Measurements from ENCODE around the gene S1PR4.

Gene S1PR4

DNA sequence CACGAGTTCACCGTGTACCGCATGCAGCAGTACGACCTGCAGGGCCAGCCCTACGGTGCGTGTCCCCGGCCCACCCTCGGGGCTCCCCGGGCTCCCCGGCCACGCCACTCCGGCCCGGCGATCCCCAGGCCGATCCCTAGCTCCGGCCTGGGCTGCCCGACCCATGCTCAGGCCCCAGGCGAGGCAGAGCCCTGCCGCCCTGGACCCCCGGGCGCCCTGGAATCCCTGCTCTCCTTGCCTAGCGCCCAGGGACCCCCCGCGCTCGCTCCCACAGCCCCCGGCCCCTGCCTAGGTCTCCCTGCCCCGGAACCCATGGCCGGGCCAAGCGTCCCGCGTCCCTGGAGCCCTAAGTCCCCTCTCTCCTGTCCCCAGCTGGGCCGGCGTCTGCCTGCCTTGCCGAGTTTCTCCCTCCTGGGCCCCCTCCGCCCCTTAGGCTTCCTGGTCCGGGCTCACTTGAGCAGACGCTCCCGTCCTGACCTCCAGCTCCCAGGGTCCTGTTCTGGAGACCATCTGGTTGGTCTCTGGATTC is 7.7 kb downstream of the S1PR4 start:
- H3K9me3 ChIP-seq (ENCODE audit: control extremely low read depth in 1 of 5, control insufficient read depth in 4 of 5, insufficient read depth in 2 of 5, low read depth in 1 of 5, low read length in 4 of 5) = no peaks in the 10 kb centered on the region
- H3K4me1 ChIP-seq (ENCODE audit: control extremely low read depth in 1 of 4, control insufficient read depth in 4 of 4, insufficient read depth in 4 of 4, low read length in 3 of 4) = peaks cover 0 to 71% (median 61%) of the 10 kb centered on the region in 4 experiments
- ChIA-PET POLR2A (interaction anchor here (0.5 to 2.0 kb wide), 2 partner anchors 21 to 1018 kb away, joined by 4 to 7 read pairs; no protein-coding TSS in a partner anchor), CTCF (no interaction called here)
- H3K36me3 ChIP-seq (ENCODE audit: control insufficient read depth in 4 of 4, insufficient read depth in 4 of 4, low read length in 3 of 4) = peaks cover 2 to 47% (median 9%) of the 10 kb centered on the region in 4 experiments
- H3K27me3 ChIP-seq (replicated peaks in 2 of 5; ENCODE audit: control insufficient read depth in 4 of 5, insufficient read depth in 5 of 5, low read length in 4 of 5) = no peaks in the 10 kb centered on the region
- H3K27ac ChIP-seq (ENCODE audit: insufficient read depth in 1 of 2, low read depth in 1 of 2, low read length in 2 of 2, poor library complexity in 1 of 2, severe bottlenecking in 2 of 2) = peak overlapping the region in 1 of 2 experiments; percentile 79
- 0% methylated on average over 34 of the region's 38 CpGs for WGBS (ENCODE audit: insufficient coverage)
- peak overlapping the region; percentile 56 to 94 (median 85) for H3K4me3 ChIP-seq (ENCODE audit: control insufficient read depth in 1 of 7, extremely low read depth in 1 of 7, insufficient read depth in 4 of 7, low read depth in 2 of 7, low read length in 6 of 7)
- no peak for DNase-seq

DNA sequence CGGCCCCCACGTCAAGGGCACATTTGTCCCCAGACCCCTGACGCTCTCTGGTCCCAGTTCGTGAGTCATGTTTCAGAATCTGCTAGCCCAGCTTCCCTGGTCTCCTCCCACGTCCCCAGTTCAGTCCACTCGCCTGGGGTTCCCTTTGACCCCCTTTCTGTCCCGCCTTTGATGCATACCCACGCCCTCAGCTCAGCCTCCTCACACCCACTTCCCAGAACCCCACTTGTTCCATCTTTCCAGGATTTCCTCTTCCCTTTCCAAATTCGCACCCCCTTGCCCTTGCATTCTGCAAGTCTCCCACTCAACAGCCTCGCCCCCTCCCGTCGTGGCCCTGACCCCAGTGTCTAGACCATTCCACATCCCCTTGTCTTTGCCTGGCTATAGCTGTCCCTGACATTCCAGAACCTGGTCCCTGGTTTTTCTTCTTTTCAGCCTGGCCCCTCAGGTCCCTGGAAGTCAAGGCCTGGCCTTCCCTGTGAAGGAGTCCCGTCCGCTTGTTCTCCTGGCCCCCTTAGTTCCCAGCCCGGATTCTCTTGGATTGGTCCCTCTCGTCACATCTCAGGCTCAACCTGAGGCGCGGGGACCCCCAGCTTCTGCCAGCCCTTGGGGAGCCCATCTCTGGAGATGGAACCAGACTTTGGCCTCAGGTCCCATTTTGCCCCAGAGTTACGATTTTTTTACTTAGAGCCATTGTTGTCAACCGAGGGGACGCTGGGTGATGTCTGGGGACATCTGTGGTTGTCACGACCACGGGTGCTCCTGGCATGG is 8.5 kb downstream of the S1PR4 start:
- WGBS (ENCODE audit: insufficient coverage) = 88% methylated on average over 19 of the region's 23 CpGs
- Histone ChIP-seq H3K4me1 (ENCODE audit: control extremely low read depth in 1 of 4, control insufficient read depth in 4 of 4, insufficient read depth in 4 of 4, low read length in 3 of 4) (peaks cover 0 to 62% (median 54%) of the 10 kb centered on the region in 4 experiments), H3K27me3 (replicated peaks in 2 of 5; ENCODE audit: control insufficient read depth in 4 of 5, insufficient read depth in 5 of 5, low read length in 4 of 5) (no peaks in the 10 kb centered on the region), H3K9me3 (ENCODE audit: control extremely low read depth in 1 of 5, control insufficient read depth in 4 of 5, insufficient read depth in 2 of 5, low read depth in 1 of 5, low read length in 4 of 5) (no peaks in the 10 kb centered on the region), H3K36me3 (ENCODE audit: control insufficient read depth in 4 of 4, insufficient read depth in 4 of 4, low read length in 3 of 4) (peaks cover 2 to 51% (median 13%) of the 10 kb centered on the region in 4 experiments), H3K4me3 (ENCODE audit: control insufficient read depth in 1 of 7, extremely low read depth in 1 of 7, insufficient read depth in 4 of 7, low read depth in 2 of 7, low read length in 6 of 7) (peak overlapping the region; percentile 56 to 94 (median 85)), H3K27ac (ENCODE audit: insufficient read depth in 1 of 2, low read depth in 1 of 2, low read length in 2 of 2, poor library complexity in 1 of 2, severe bottlenecking in 2 of 2) (peak overlapping the region in 1 of 2 experiments; percentile 79)
- ChIA-PET POLR2A (interaction anchor here (0.5 kb wide), 1 partner anchor 1017 kb away, joined by 4 read pairs; no protein-coding TSS in a partner anchor), CTCF (no interaction called here)
- no peak for DNase-seq

DNA sequence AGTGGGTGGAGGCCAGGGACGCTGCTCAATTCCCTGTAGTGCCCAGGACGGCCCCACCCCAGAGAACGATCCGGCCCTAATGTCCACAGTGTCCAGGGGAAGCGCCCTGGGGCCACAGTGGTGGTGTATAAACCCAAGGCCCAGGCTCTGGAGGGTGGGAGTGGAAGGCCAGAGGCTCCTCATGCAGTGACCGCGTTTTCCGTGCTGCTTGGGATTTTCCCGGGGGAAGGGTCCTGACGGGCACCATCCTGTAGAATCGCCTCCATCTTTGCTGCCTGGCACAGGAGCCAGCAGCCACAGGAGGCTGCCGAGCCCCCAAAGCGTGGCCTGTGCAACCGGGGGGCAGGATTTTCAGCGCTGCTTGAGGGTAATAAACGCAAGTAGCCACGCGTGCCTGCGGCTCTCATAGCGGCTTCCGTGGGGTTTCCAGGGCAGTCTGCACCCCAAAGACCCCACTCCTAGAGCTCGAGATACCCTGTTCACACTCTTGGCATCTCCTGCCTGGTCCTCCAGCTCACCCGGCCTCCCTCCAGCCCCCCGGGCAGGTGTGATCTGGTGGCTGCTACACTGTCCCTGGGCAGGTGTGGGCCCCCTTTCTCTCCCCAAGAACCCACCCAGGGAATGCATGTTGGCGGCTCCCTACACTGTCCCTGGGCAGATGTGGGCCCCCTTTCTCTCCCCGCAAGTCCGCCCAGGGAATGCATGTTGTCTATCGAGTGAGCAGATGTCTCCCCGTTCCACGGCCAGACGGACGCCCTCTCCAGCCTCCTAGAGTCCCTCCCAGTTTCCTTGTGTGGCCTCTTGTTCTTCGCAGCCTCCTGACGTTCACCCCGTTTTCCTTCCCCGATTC is 9.3 kb downstream of the S1PR4 start:
- Histone ChIP-seq H3K36me3 (ENCODE audit: control insufficient read depth in 4 of 4, insufficient read depth in 4 of 4, low read length in 3 of 4) (peaks cover 2 to 50% (median 13%) of the 10 kb centered on the region in 4 experiments), H3K4me3 (ENCODE audit: control insufficient read depth in 1 of 7, extremely low read depth in 1 of 7, insufficient read depth in 4 of 7, low read depth in 2 of 7, low read length in 6 of 7) (peak overlapping the region in 2 of 7 experiments; percentile 19 to 84), H3K9me3 (ENCODE audit: control extremely low read depth in 1 of 5, control insufficient read depth in 4 of 5, insufficient read depth in 2 of 5, low read depth in 1 of 5, low read length in 4 of 5) (no peaks in the 10 kb centered on the region), H3K27ac (ENCODE audit: insufficient read depth in 1 of 2, low read depth in 1 of 2, low read length in 2 of 2, poor library complexity in 1 of 2, severe bottlenecking in 2 of 2) (no peak overlapping the region), H3K27me3 (replicated peaks in 2 of 5; ENCODE audit: control insufficient read depth in 4 of 5, insufficient read depth in 5 of 5, low read length in 4 of 5) (no peaks in the 10 kb centered on the region), H3K4me1 (ENCODE audit: control extremely low read depth in 1 of 4, control insufficient read depth in 4 of 4, insufficient read depth in 4 of 4, low read length in 3 of 4) (peaks cover 0 to 58% (median 52%) of the 10 kb centered on the region in 4 experiments)
- POLR2A ChIA-PET = no interaction called here
- CTCF ChIA-PET = no interaction called here
- DNase-seq = no peak
- 93% methylated on average over 34 of the region's 36 CpGs for WGBS (ENCODE audit: insufficient coverage)

- DNase-seq = peak in 1 of 3 donors; percentile 12
- H3K4me3 ChIP-seq (ENCODE audit: control insufficient read depth in 1 of 7, extremely low read depth in 1 of 7, insufficient read depth in 4 of 7, low read depth in 2 of 7, low read length in 6 of 7) = peak overlapping the region in 4 of 7 experiments; percentile 19 to 45 (median 34)
- peaks cover 0 to 62% (median 55%) of the 10 kb centered on the region in 4 experiments for H3K4me1 ChIP-seq (ENCODE audit: control extremely low read depth in 1 of 4, control insufficient read depth in 4 of 4, insufficient read depth in 4 of 4, low read length in 3 of 4)
- no peaks in the 10 kb centered on the region for H3K27me3 ChIP-seq (replicated peaks in 2 of 5; ENCODE audit: control insufficient read depth in 4 of 5, insufficient read depth in 5 of 5, low read length in 4 of 5)
- peaks cover 2 to 45% (median 11%) of the 10 kb centered on the region in 4 experiments for H3K36me3 ChIP-seq (ENCODE audit: control insufficient read depth in 4 of 4, insufficient read depth in 4 of 4, low read length in 3 of 4)
- peak overlapping the region in 1 of 2 experiments; percentile 5 for H3K27ac ChIP-seq (ENCODE audit: insufficient read depth in 1 of 2, low read depth in 1 of 2, low read length in 2 of 2, poor library complexity in 1 of 2, severe bottlenecking in 2 of 2)
- ChIA-PET CTCF (no interaction called here), POLR2A (interaction anchor here (0.5 kb wide), 1 partner anchor 124 kb away, joined by 3 read pairs; no protein-coding TSS in a partner anchor)
- 71% methylated on average over 28 of the region's 35 CpGs for WGBS (ENCODE audit: insufficient coverage)
- H3K9me3 ChIP-seq (ENCODE audit: control extremely low read depth in 1 of 5, control insufficient read depth in 4 of 5, insufficient read depth in 2 of 5, low read depth in 1 of 5, low read length in 4 of 5) = no peaks in the 10 kb centered on the region
Observed at GRCh38 chr19:3188627-3189596, 10.3 kb downstream of the S1PR4 start.

- H3K27me3 ChIP-seq (replicated peaks in 2 of 5; ENCODE audit: control insufficient read depth in 4 of 5, insufficient read depth in 5 of 5, low read length in 4 of 5) = no peaks in the 10 kb centered on the region
- H3K36me3 ChIP-seq (ENCODE audit: control insufficient read depth in 4 of 4, insufficient read depth in 4 of 4, low read length in 3 of 4) = peaks cover 0 to 48% (median 9%) of the 10 kb centered on the region in 4 experiments
- DNase-seq = no peak
- H3K9me3 ChIP-seq (ENCODE audit: control extremely low read depth in 1 of 5, control insufficient read depth in 4 of 5, insufficient read depth in 2 of 5, low read depth in 1 of 5, low read length in 4 of 5) = no peaks in the 10 kb centered on the region
- ChIA-PET POLR2A (no interaction called here), CTCF (no interaction called here)
- peaks cover 0 to 59% (median 51%) of the 10 kb centered on the region in 4 experiments for H3K4me1 ChIP-seq (ENCODE audit: control extremely low read depth in 1 of 4, control insufficient read depth in 4 of 4, insufficient read depth in 4 of 4, low read length in 3 of 4)
- WGBS (ENCODE audit: insufficient coverage) = 97% methylated on average over 25 of the region's 28 CpGs
- H3K4me3 ChIP-seq (ENCODE audit: control insufficient read depth in 1 of 7, extremely low read depth in 1 of 7, insufficient read depth in 4 of 7, low read depth in 2 of 7, low read length in 6 of 7) = no peak overlapping the region
- H3K27ac ChIP-seq (ENCODE audit: insufficient read depth in 1 of 2, low read depth in 1 of 2, low read length in 2 of 2, poor library complexity in 1 of 2, severe bottlenecking in 2 of 2) = no peak overlapping the region
Observed at GRCh38 chr19:3189702-3190469, 11.3 kb downstream of the S1PR4 start.

DNA sequence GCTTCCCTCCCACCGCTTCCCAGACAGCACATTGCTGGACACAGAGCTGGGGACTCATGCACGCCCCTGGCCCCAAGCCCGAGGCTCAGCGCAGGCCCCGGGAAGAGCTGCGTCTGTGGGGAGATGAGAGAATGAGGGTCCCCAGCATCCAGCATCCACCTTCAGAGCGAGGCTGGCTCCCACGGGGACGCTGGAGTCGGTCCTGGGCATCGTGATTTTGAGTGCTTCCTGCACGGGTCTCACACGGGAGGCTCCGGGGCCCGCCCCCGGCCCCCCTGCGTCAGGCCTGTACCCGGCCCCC is 11.9 kb downstream of the S1PR4 start:
- CTCF ChIA-PET = no interaction called here
- Histone ChIP-seq H3K9me3 (ENCODE audit: control extremely low read depth in 1 of 5, control insufficient read depth in 4 of 5, insufficient read depth in 2 of 5, low read depth in 1 of 5, low read length in 4 of 5) (no peaks in the 10 kb centered on the region), H3K4me3 (ENCODE audit: control insufficient read depth in 1 of 7, extremely low read depth in 1 of 7, insufficient read depth in 4 of 7, low read depth in 2 of 7, low read length in 6 of 7) (no peak overlapping the region), H3K27me3 (replicated peaks in 2 of 5; ENCODE audit: control insufficient read depth in 4 of 5, insufficient read depth in 5 of 5, low read length in 4 of 5) (no peaks in the 10 kb centered on the region), H3K27ac (ENCODE audit: insufficient read depth in 1 of 2, low read depth in 1 of 2, low read length in 2 of 2, poor library complexity in 1 of 2, severe bottlenecking in 2 of 2) (no peak overlapping the region), H3K4me1 (ENCODE audit: control extremely low read depth in 1 of 4, control insufficient read depth in 4 of 4, insufficient read depth in 4 of 4, low read length in 3 of 4) (peaks cover 0 to 55% (median 48%) of the 10 kb centered on the region in 4 experiments), H3K36me3 (ENCODE audit: control insufficient read depth in 4 of 4, insufficient read depth in 4 of 4, low read length in 3 of 4) (peaks cover 0 to 50% (median 10%) of the 10 kb centered on the region in 4 experiments)
- 97% methylated on average over 15 of the region's 18 CpGs for WGBS (ENCODE audit: insufficient coverage)
- no peak for DNase-seq
- POLR2A ChIA-PET = no interaction called here
